CD14-positive monocyte (primary cell): ENCODE results near the gene FAM193A. TPM values are rescaled to one million over a fixed set of nuclear protein-coding genes. Genes with fewer than 3 reads are reported as not detected.

Source experiments
- DNase-seq, 3 donors: peaks; one replicate each; pipeline ENCODE4 v3.0.0-alpha.2; 2011 to 2022
- H2AFZ ChIP-seq: 2 replicates; pipeline ENCODE4 v1.6.0; 2012; ENCODE audit warnings: mild to moderate bottlenecking, low read depth, low read length, inconsistent platforms; ENCODE audit not compliant: insufficient read depth, poor library complexity, severe bottlenecking
- H3K27ac ChIP-seq, 2 donors: 1 replicate in 1 of 2; 2 replicates in 1 of 2; pipeline ENCODE4 v1.5.1; 2012 to 2013; ENCODE audit warnings: low read length in 2 of 2, control low read depth in 1 of 2, inconsistent platforms in 1 of 2, low read depth in 1 of 2, mild to moderate bottlenecking in 1 of 2
- H3K27me3 ChIP-seq, 2 donors: one replicate each; pipeline versions ENCODE4 v1.6.0 to v1.6.1; 2011 to 2013; ENCODE audit warnings: low read length in 2 of 2; ENCODE audit not compliant: control insufficient read depth in 2 of 2, insufficient read depth in 2 of 2
- H3K36me3 ChIP-seq, 2 donors: replicated peaks in 1 of 2; 1 replicate in 1 of 2; 2 replicates in 1 of 2; pipeline versions ENCODE4 v1.5.1 to v1.6.1; 2012 to 2013; ENCODE audit warnings: low read length in 2 of 2, control low read depth in 1 of 2, inconsistent platforms in 1 of 2, mild to moderate bottlenecking in 1 of 2; ENCODE audit not compliant: insufficient read depth in 2 of 2, control insufficient read depth in 1 of 2
- H3K4me1 ChIP-seq, 2 donors: 1 replicate in 1 of 2; 2 replicates in 1 of 2; pipeline versions ENCODE4 v1.5.1 to v1.6.1; 2012 to 2013; ENCODE audit warnings: low read length in 2 of 2, control low read depth in 1 of 2, inconsistent platforms in 1 of 2, mild to moderate bottlenecking in 1 of 2, moderate library complexity in 1 of 2; ENCODE audit not compliant: insufficient read depth in 2 of 2, control insufficient read depth in 1 of 2
- H3K4me2 ChIP-seq: replicated peaks from 2 replicates; pipeline ENCODE3; 2012; ENCODE audit warnings: low read length, moderate library complexity, mild to moderate bottlenecking; ENCODE audit not compliant: poor library complexity, severe bottlenecking; ENCODE audit errors: extremely low read depth
- H3K4me3 ChIP-seq, 3 experiments: fragments of 200-600 bp in 1 of 3; sonication (generic) in 1 of 3; replicated peaks in 1 of 3; 1 replicate in 2 of 3; 2 replicates in 1 of 3; pipeline ENCODE4 v1.5.1; 2011 to 2013; ENCODE audit warnings: low read length in 3 of 3, mild to moderate bottlenecking in 3 of 3, control low read depth in 2 of 3, low read depth in 2 of 3, inconsistent platforms in 1 of 3, moderate library complexity in 1 of 3
- H3K79me2 ChIP-seq: 2 replicates; pipeline ENCODE4 v1.6.0; 2012; ENCODE audit warnings: mild to moderate bottlenecking, control low read depth, inconsistent platforms, low read length, moderate library complexity; ENCODE audit not compliant: insufficient read depth
- H3K9ac ChIP-seq: 2 replicates; pipeline ENCODE4 v1.6.0; 2017; ENCODE audit warnings: low read length, mild to moderate bottlenecking; ENCODE audit not compliant: insufficient read depth, poor library complexity, severe bottlenecking
- H3K9me3 ChIP-seq, 2 donors: replicated peaks in 1 of 2; 1 replicate in 1 of 2; 2 replicates in 1 of 2; pipeline versions ENCODE4 v1.5.1 to v1.6.1; 2012 to 2013; ENCODE audit warnings: low read length in 2 of 2, control low read depth in 1 of 2; ENCODE audit not compliant: control insufficient read depth in 1 of 2, insufficient read depth in 1 of 2
- H4K20me1 ChIP-seq: 2 replicates; pipeline ENCODE4 v1.6.0; 2012; ENCODE audit warnings: mild to moderate bottlenecking, low read length, control low read depth, moderate library complexity; ENCODE audit not compliant: insufficient read depth
- H3K27ac Mint-ChIP-seq, 7 donors: one replicate each; pipeline ENCODE4 v1.8.0; 2020; ENCODE audit warnings: mild to moderate bottlenecking in 7 of 7, mixed read lengths in 7 of 7, moderate library complexity in 6 of 7, inconsistent platforms in 2 of 7
- H3K27me3 Mint-ChIP-seq, 3 donors: one replicate each; pipeline ENCODE4 v1.8.0; 2021 to 2022; ENCODE audit warnings: low read depth in 3 of 3, mild to moderate bottlenecking in 3 of 3, mixed read lengths in 3 of 3, moderate library complexity in 3 of 3, inconsistent platforms in 1 of 3
- H3K36me3 Mint-ChIP-seq, 2 donors: one replicate each; pipeline ENCODE4 v1.8.0; 2020; ENCODE audit warnings: mixed read lengths in 2 of 2, inconsistent platforms in 1 of 2, mild to moderate bottlenecking in 1 of 2
- H3K4me1 Mint-ChIP-seq: one replicate; pipeline ENCODE4 v1.8.0; 2020; ENCODE audit warnings: mild to moderate bottlenecking, mixed read lengths
- H3K4me3 Mint-ChIP-seq, 2 donors: one replicate each; pipeline ENCODE4 v1.8.0; 2020; ENCODE audit warnings: mild to moderate bottlenecking in 2 of 2, mixed read lengths in 2 of 2, moderate library complexity in 1 of 2
- H3K9me3 Mint-ChIP-seq, 7 donors: one replicate each; pipeline ENCODE4 v1.8.0; 2020 to 2022; ENCODE audit warnings: mixed read lengths in 7 of 7, mild to moderate bottlenecking in 6 of 7, moderate library complexity in 6 of 7, inconsistent platforms in 2 of 7
- WGBS: methylation state at CpG from one replicate; pipeline ENCODE4 v1.1.5; 2013; ENCODE audit warnings: missing lambda C conversion rate; ENCODE audit not compliant: insufficient coverage; 5-methylcytosine and 5-hydroxymethylcytosine counted together
- intact Hi-C, 2 donors: fragments of 100-400 bp; cut with micrococcal nuclease; formaldehyde crosslinking; loops; one replicate each; pipeline versions ENCODE4 v1.15.0 to v1.15.1; 2023
- polyA plus RNA-seq, 3 donors: library from polyadenylated mRNA; depleted of rRNA in 1 of 3; unstranded in 2 of 3; stranded (reverse) in 1 of 3; fragments of 300-500 nt in 2 of 3; fragments of >200 nt in 1 of 3; fragmentation: Illumina TruSeq in 2 of 3; gene quantifications; 1 replicate in 2 of 3; 2 replicates in 1 of 3; pipeline ENCODE4 v1.2.3, GENCODE V29; 2012 to 2021
- TF ChIP-seq, protein P1 (sequence below): fragments of 200-600 bp; IDR thresholded peaks from one replicate; pipeline ENCODE4 v1.8.0; 2022; ENCODE audit warnings: antibody characterized with exemption, mild to moderate bottlenecking

FAM193A gene
- polyA plus RNA-seq, 3 donors = 0.66 to 11.8 (median 0.82) TPM

DNA sequence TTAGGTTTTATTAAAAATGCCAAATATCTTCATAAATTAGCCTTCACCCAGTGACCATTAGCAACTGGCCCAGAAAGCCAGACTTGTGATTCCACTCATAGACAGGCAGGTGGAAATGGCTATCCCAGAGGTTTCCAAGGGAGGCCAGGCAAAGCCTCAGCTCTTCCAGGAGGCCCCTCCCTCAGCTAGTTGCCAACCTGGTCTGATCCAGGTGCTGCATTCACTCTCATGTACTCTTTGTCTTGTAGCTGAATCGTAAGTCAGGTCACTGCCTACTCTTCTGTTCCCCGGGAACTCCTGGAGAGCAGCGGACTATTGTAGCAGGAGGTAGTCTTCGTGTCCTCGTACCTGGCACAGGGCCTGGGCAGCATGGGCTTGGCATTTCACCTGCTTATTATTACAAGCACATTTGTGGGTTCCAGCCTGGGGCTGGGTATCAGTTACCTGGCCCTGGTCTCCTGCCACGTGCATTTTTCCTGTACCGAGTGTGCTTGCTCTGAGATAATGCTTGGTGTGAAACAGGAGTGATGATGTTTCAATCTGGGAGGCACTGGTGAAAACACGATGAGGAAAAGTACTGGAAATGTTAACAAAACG is 101.6 kb downstream of the FAM193A start:
- H3K27me3 Mint-ChIP-seq = peaks cover 0 to 1% (median 0%) of the 10 kb centered on the region in 3 donors
- no peaks in the 10 kb centered on the region for H3K27me3 ChIP-seq
- no peaks in the 10 kb centered on the region for H3K9me3 ChIP-seq
- 98% methylated on average over 8 of the region's 9 CpGs for WGBS
- no peak overlapping the region for H3K4me3 ChIP-seq
- H3K36me3 Mint-ChIP-seq = peaks cover 68 to 93% of the 10 kb centered on the region in 2 donors
- H4K20me1 ChIP-seq = peaks cover 12% of the 10 kb centered on the region
- H3K27ac Mint-ChIP-seq = no peak overlapping the region
- no peak overlapping the region for H3K4me3 Mint-ChIP-seq
- peaks cover 0 to 2% (median 0%) of the 10 kb centered on the region in 7 donors for H3K9me3 Mint-ChIP-seq
- H3K36me3 ChIP-seq = peaks cover 59 to 86% of the 10 kb centered on the region in 2 donors
- peaks cover 4% of the 10 kb centered on the region for H3K4me1 Mint-ChIP-seq
- TF ChIP-seq, protein P1, sequence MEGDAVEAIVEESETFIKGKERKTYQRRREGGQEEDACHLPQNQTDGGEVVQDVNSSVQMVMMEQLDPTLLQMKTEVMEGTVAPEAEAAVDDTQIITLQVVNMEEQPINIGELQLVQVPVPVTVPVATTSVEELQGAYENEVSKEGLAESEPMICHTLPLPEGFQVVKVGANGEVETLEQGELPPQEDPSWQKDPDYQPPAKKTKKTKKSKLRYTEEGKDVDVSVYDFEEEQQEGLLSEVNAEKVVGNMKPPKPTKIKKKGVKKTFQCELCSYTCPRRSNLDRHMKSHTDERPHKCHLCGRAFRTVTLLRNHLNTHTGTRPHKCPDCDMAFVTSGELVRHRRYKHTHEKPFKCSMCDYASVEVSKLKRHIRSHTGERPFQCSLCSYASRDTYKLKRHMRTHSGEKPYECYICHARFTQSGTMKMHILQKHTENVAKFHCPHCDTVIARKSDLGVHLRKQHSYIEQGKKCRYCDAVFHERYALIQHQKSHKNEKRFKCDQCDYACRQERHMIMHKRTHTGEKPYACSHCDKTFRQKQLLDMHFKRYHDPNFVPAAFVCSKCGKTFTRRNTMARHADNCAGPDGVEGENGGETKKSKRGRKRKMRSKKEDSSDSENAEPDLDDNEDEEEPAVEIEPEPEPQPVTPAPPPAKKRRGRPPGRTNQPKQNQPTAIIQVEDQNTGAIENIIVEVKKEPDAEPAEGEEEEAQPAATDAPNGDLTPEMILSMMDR = no peak
- intact Hi-C loops = no loop called here
- H3K4me1 ChIP-seq = no peaks in the 10 kb centered on the region
- H3K4me2 ChIP-seq = no peak overlapping the region
- DNase-seq = no peak
- H3K27ac ChIP-seq = no peak overlapping the region
- no peak overlapping the region for H2AFZ ChIP-seq
- H3K79me2 ChIP-seq = no peaks in the 10 kb centered on the region
- no peak overlapping the region for H3K9ac ChIP-seq

GRCh38 chr4:2638730-2639129 is 102.3 kb downstream of the FAM193A start:
- H3K4me1 ChIP-seq = no peaks in the 10 kb centered on the region
- H3K4me3 ChIP-seq = no peak overlapping the region
- H3K36me3 ChIP-seq = peaks cover 66 to 84% of the 10 kb centered on the region in 2 donors
- TF ChIP-seq, protein P1 = no peak
- no peak for DNase-seq
- H3K9me3 ChIP-seq = no peaks in the 10 kb centered on the region
- peaks cover 15% of the 10 kb centered on the region for H4K20me1 ChIP-seq
- peaks cover 0 to 2% (median 0%) of the 10 kb centered on the region in 7 donors for H3K9me3 Mint-ChIP-seq
- H3K9ac ChIP-seq = no peak overlapping the region
- H3K27me3 Mint-ChIP-seq = no peaks in the 10 kb centered on the region
- H3K79me2 ChIP-seq = no peaks in the 10 kb centered on the region
- peak overlapping the region in 1 of 7 donors; percentile 31 for H3K27ac Mint-ChIP-seq
- no peaks in the 10 kb centered on the region for H3K27me3 ChIP-seq
- no peak overlapping the region for H3K4me3 Mint-ChIP-seq
- H2AFZ ChIP-seq = no peak overlapping the region
- no peak overlapping the region for H3K27ac ChIP-seq
- intact Hi-C loops = no loop called here
- H3K4me2 ChIP-seq = no peak overlapping the region
- H3K4me1 Mint-ChIP-seq = peaks cover 4% of the 10 kb centered on the region
- peaks cover 70 to 90% of the 10 kb centered on the region in 2 donors for H3K36me3 Mint-ChIP-seq
- WGBS = 98% methylated on average over 6 of the region's 7 CpGs
